CD4-positive, alpha-beta T cell treated with Interleukin-21 for 1 hour (primary cell): Measurements from ENCODE around the gene ABHD6.
"Not testable (repeated sequence)": the region's sequence is repeated elsewhere in the genome, so short reads cannot be mapped to it uniquely, and the experiment has no call there.

ENCODE experiments used
- DNase-seq: peaks from one replicate; pipeline ENCODE4 v3.0.0-alpha.2; 2020

Gene ABHD6, protein sequence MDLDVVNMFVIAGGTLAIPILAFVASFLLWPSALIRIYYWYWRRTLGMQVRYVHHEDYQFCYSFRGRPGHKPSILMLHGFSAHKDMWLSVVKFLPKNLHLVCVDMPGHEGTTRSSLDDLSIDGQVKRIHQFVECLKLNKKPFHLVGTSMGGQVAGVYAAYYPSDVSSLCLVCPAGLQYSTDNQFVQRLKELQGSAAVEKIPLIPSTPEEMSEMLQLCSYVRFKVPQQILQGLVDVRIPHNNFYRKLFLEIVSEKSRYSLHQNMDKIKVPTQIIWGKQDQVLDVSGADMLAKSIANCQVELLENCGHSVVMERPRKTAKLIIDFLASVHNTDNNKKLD

GRCh38 chr3:58237238-58237940 is at the start of gene ABHD6:
Gene ABHD6 (plus strand): TSS chr3:58237792. CDS start chr3:58256587, 18,795 bp downstream.
- peak; percentile 85 for DNase-seq

DNA sequence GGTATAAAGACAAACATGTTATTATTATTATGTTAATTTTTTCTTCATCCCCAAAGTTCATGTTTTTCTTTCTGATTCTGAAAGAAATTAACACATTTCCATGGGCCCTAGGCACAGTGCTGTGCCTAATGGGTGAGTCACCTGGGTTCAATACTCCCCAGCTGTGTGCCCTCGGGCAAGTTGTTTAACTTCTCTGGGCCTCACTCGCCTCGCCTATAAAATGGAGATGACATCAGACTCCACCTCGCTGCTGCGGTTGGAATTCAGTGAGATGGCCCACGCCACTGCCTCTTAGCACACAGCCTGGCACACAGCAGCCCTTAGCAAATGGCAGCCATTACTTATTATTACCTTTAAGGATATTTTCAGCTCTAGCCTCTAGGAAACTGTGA is 49.4 kb upstream of the ABHD6 start:
- no peak for DNase-seq

DNA sequence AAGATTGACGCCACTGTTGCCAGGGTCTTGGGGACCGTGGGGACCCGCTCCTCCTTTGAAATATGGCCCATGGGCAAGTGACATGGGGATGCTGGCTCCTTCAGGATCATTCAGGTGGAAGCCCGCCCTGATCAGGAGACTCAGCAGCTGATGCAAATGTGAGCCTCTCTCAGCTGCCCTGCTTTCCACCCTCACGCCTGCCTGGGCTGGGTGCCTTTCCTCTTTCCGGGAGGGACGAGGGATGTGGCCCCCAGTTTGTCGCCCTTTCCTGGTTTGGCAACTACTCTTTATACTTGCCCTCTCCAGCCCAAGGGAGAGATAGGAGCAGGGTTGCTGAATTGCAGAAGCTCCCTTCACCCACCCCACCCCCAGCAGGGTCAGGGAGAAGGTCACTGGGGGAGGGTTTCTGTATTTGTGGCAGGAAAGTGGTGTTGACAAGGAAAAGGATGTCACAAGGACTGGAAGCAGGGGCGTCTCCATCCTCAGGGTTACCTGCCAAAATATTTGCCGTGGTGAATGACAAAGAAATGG is 48.6 kb upstream of the ABHD6 start:
- DNase-seq, result no peak

- DNase-seq, result no peak
Measured at GRCh38 chr3:58189691-58190090, 47.9 kb upstream of the ABHD6 start.

- DNase-seq, result no peak
Measured at GRCh38 chr3:58190291-58190690, 47.3 kb upstream of the ABHD6 start.

- no peak for DNase-seq
Measured at GRCh38 chr3:58190882-58191281, 46.7 kb upstream of the ABHD6 start.

- no peak for DNase-seq
Measured at GRCh38 chr3:58191361-58191991, 46.1 kb upstream of the ABHD6 start.

DNA sequence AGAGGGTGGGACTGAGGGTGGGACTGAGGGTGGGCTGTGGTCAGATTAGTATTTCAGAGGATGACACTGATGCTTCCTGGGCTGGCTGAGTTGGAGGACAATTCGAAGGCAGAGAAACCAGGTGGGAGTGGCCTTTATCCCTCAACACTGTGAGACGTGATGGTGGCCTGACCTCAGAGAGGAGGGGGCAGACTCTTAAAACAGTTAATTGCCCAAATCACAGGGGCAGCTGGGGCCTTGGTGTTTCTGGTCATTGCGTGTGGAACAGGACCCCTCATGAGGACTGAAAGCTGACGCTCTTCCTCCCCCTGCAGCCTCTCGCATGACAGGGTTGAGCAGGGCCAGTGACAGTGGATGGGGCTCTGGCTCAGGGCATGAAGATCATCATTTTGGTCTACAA is 45.5 kb upstream of the ABHD6 start:
- DNase-seq, result no peak

- no peak for DNase-seq
Measured at GRCh38 chr3:58193682-58194407, 43.7 kb upstream of the ABHD6 start.

DNA sequence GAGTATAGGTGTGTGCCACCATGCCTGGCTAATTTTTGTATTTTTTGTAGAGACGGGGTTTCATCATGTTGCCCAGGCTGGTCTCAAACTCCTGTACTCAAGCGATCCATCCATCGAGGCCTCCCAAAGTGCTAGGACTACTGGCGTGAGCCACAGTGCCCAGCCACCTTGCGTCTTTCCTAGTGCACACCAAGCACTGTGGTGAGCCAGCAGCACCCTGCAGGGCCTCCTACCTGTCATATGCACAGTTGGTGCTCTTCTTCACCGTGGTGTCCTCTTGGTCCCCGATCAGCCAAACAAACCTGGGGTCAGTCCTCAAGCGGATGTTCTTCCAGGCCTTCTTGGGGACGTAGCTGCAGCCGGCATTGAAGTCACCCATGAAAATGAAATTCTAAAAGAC is 40.0 kb upstream of the ABHD6 start:
- DNase-seq, result no peak

- no peak for DNase-seq
Measured at GRCh38 chr3:58198362-58198761, 39.2 kb upstream of the ABHD6 start.

DNA sequence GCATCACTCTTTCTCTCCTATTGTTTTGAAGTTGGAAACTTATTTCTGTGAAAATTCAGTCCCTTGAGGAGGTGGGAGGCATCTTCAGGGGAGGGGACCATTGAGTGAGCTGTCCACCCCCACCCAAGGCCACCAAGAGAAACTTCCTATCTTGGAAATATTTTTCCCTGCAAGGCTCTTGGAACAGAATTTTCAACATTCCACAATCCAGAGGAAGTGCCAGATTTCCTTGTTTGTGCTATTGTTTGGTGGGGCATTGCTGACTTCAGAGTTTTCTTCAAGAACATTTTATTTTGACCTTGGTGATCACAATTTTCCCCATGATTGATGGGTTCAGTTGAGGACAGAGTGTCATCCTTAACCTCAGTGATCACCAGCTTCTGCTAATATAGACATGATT is 38.8 kb upstream of the ABHD6 start:
- DNase-seq, result no peak

GRCh38 chr3:58200121-58200709 is 37.4 kb upstream of the ABHD6 start:
- no peak for DNase-seq

- DNase-seq, result no peak
Measured at GRCh38 chr3:58200846-58201355, 36.7 kb upstream of the ABHD6 start.

- not testable (repeated sequence) for DNase-seq
Measured at GRCh38 chr3:58201451-58201850, 36.1 kb upstream of the ABHD6 start.

DNA sequence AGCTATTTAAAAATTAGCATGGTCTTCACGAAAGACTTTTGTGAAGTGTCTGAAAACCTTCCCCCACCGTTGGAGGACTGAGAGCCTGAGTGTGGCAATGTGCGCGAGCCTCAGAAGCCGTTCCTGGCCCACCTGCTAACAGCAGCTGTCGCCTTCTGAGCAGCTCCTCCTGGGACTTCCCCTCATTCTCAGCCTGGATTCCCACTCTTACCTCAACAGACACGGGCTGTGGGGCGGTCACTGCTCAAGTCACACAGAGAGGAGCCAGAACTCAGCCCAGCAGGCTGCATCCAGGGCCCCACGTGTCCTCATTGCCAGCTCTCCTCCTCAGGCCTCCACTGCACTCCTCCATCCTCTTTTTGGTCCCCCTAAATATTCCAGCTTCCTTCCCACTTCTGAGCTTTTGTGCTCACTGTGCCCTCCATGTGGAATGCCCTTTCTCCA is 34.7 kb upstream of the ABHD6 start:
- DNase-seq, result no peak

DNA sequence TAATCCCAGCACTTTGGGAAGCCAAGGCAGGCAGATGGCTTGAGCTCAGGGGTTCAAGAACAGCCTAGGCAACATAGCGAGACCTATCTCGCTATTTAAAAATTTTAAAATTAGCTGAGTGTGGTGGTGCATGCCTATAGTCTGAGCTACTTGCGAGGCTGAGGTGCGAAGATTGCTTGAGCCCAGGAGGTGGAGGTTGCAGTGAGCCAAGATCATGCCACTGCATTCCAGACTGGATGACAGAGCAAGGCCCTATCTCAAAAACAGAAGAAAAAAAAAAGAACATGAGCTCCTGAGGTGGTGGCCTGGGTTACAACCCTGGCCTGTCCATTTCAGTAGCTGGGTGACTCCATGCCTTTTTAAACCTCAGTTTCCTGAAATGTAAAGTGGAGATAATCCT is 34.1 kb upstream of the ABHD6 start:
- DNase-seq, result no peak

DNA sequence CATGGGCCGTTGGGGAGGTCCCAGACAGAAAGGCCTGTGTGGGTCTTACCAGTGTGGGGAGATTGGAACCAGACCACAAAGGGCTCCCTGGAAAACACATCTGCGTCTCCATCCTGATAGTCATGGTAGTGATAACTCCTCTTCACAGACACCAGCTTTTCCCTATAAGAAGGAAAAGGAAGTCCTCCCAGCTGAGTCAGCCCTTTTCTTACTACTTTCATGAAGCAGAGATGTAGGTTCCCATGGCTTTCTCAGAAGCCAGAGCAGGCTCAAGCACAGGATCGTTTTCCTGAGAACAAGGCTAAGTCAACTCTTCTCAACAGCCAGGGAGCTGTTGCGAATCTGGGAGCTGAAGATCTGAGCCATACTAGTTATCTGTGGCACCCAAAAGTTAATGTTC is 32.9 kb upstream of the ABHD6 start:
- no peak for DNase-seq

DNA sequence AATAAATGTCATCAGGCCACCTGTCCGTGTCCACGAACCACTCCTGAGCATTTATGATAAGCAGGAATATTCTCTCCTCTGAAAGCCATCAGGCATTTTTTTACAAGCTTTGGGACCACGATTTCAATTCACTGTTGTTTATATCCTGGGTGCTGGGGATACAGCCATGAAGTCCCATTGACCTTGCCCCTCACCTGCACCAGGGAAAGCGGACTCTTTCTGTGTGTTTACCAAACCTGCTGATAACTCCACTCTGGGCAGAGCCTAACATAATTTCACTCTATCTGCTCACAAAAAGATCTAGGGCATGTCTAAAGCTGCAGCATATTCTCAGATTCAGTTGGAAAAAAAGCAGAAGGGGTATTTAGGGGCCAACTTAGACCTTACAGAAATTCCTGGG is 31.6 kb upstream of the ABHD6 start:
- no peak for DNase-seq

DNA sequence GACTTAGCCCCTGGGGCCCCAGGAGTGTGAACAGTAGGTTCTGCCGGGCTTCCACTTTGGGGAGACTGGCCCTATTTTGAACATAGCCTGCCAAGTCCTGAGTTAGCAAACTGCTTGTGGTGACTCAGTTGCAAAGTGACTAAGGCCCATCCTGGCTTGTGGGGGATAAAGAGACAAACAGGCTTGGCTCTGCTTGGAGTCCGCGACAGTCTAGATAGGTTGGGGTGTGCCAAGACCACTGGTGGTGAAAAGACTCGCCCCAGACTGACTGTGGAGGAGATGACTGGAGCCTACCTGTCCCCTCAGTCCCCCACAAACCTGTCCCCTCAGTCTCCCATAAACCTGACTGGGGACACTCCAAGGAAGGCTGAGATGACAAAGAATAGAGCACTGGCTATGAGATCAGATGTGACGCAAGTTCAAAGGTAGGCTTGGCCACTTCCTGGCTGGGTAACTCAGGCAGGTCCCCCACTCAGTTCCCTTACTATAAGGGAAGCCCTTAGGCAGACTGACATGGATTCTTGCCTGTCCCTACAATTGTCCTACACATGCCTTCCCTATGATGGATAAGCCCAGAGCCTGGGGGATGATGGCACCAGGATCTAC is 31.1 kb upstream of the ABHD6 start:
- DNase-seq, result no peak

GRCh38 chr3:58207954-58208353 is 29.6 kb upstream of the ABHD6 start:
- DNase-seq, result no peak

DNA sequence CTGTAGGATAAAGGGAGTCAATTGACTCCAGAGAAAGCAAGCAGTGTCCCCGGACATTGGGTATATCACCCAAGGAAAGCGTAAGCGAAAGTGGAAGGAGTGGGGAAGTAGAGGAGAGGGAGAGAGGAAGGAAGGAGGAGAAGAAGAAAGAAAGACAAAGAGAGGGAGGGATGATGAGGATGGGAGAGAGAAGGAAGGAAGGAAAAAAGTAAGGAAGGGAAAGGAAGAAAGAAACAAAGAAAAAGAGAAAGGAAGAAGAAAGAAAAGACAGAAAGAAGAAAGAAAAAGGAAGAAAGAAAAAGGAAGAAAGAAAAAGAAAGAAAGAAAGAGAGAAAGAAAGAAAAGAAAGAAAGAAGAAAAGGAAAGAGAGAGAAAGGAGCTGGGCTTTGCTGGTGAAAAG is 27.7 kb upstream of the ABHD6 start:
- no peak for DNase-seq
